NOMO-1 treated with DMSO at 0.1 percent for 48 hours (cell line): ENCODE measurements around the gene GAS2L2.
"Not testable (repeated sequence)": the region's sequence is repeated elsewhere in the genome, so short reads cannot be mapped to it uniquely, and the experiment has no call there.

Experiments used
- DNase-seq: peaks from one replicate; lab custom pipeline; 2025; ENCODE audit not compliant: unreplicated experiment; lab: John Stamatoyannopoulos, UW

Gene GAS2L2

DNA sequence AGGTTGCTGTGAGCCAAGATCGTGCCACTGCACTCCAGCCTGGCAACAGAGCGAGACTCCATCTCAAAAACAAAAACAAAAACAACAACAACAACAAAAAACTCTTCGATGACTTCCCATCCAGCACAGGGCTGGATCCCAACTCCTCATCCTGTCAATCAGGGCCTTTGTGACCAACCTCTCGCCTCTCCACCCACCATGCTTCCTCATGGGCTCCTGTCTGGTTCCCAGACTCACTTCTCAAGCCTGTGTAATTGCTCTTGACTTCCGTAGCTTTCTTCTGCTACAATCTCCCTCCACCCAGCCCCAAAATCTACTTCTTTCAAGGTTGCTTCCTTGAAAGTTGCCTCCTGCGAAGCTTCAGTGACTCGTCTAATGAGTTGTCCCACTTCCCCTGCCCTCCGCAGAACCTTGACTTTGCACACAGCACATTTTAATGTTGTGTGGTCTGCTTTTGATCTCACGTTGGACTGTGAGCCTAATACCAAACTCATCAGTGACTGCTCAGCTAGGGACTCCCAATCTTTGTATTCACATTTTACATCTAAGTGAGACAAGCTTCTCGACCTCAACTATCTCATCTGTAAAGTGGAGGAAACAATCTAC lies 22.5 kb downstream of the GAS2L2 start:
- no peak for DNase-seq

GRCh38 chr17:35729405-35729833 lies 23.6 kb downstream of the GAS2L2 start:
- no peak for DNase-seq

- no peak for DNase-seq
Measured at GRCh38 chr17:35728551-35728950, 24.5 kb downstream of the GAS2L2 start.

- no peak for DNase-seq
Measured at GRCh38 chr17:35727635-35728034, 25.4 kb downstream of the GAS2L2 start.

DNA sequence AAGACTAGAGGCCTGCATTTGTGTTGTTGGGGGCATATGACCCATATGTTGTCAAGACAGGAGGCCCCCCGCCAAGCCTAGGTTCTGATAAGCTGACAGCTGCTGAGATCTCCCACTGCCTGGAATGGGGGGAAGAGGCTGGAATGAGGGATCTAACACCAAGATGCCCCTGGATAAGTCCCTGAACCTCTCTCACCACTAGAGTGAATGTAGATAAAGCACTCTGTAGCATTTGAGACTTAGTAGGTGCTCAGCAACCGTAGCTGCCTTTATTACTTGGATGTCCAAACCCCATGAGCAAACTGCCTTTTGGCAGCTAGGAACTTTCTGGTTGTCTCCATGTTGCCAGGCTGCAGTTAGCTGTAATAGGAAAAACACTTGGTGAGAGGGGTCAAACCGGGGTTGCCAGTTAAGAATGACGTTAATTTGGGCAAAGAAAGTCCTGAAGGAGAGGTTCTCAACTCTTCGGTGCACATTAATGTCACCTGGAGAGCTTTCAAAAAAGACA lies 26.0 kb downstream of the GAS2L2 start:
- no peak for DNase-seq

- peak; percentile 4 for DNase-seq
Measured at GRCh38 chr17:35726127-35726952, 26.7 kb downstream of the GAS2L2 start.

- no peak for DNase-seq
Measured at GRCh38 chr17:35725802-35726126, 27.3 kb downstream of the GAS2L2 start.

GRCh38 chr17:35725058-35725457 lies 28.0 kb downstream of the GAS2L2 start:
- DNase-seq: no peak

DNA sequence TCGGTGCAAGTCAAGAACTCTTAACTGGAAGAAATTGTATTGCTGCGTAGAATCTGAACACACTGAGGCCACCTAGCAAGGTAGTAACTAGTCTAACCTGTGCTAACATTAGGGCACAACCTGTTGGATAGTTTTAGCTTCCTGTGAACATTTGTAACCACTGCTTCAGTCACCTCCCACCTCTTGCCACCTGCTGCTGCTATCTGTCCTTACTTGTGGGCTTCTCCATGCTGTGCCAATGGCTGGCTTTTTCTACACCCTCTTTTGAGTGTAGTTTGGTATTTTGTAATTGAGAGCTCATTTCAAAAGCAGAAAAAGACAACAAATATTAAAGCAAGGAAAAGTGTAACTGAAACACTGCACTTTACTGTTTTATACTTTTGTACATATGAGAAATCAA lies 29.3 kb downstream of the GAS2L2 start:
- no peak for DNase-seq

GRCh38 chr17:35717475-35717874 lies 35.6 kb downstream of the GAS2L2 start:
- DNase-seq: no peak

GRCh38 chr17:35716897-35717465 lies 36.1 kb downstream of the GAS2L2 start:
- DNase-seq: no peak

DNA sequence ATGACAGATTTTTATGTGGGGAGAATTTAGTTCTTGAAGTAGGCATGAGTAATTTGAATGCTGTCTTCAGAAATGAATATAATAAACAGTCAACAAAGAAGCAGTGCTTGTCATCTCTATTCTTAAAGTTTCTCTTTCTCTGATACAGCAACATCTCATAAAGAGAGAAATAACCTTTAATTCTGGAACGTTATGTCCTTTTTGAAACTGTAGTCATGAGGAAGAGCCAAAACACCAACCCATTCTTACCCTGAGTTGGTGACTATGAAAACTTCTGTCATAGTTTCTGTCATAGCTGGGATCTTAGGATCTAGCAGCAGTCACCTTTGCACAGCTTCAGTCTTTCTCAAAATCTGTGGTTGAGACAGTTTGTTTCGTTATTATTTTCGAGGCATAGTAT lies 36.9 kb downstream of the GAS2L2 start:
- DNase-seq: no peak

- no peak for DNase-seq
Measured at GRCh38 chr17:35715416-35715815, 37.6 kb downstream of the GAS2L2 start.

DNA sequence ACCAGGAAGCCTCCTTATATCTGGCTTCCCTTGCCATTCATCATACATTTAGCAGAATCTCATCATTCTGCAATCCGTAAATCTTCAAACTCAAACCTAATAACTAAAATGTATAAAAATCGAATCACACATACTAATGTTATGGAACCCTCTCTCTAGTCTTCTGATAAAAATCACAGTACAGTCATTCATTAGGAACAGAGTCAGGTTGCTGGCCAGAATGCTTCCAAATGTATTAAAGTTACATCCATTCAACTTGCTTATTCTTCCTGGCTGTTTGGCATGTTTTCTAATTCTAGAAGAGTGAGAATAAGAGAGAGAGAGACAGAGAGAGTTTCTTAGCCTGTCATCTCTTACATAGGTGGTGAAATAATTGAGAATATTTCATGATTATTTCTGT lies 38.1 kb downstream of the GAS2L2 start:
- no peak for DNase-seq

DNA sequence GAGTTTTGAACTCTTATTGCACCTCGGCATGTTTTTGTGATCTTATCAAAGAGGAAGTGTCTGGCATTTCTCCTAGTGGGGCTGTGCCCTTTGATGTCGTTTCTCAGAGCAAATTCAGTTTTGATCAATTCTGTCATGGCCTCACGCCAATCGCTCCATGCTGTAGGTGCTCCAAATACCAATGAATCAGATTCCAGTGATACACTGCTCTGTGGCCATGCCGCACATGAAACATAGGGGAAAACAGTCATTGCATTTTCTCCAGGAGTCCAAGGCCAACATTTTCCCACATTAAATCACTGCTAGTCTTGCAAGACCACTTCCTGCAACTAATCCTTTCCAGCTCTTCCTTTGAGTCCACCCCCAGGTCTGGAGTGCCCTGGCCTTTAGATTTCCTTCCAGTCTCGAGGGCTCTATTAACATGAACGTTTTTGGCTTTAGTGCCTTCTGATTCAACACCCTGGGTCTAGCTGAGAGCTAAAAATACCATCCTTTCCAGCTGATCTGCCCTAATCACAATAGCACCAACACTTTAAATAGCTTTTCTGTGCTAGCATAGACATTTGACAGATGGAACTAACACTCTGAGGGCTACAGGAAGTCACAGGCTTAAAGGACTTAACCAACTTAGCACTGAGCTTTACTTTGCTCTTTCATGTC lies 39.8 kb downstream of the GAS2L2 start:
- DNase-seq: no peak

DNA sequence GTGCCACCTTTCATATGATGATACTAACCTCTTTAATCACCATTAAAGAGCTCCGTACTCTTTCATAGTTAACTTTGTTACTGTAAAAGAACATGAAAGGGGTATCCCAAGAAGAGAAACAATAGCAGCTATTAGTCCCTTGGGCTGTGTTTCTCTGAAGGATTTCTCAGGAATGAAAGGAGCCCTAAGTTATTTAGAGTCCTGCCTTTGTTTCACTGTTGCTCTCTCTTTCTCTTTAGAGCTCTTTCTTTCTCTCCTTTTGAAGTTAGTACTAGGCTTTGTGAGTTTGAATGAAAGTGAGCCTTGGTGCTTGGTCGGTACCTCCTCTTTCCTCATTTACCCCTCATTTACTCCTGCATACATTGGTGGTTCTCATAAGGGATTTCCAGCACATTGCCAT lies 42.1 kb downstream of the GAS2L2 start:
- no peak for DNase-seq

- DNase-seq: no peak
Measured at GRCh38 chr17:35709874-35710273, 43.2 kb downstream of the GAS2L2 start.

DNA sequence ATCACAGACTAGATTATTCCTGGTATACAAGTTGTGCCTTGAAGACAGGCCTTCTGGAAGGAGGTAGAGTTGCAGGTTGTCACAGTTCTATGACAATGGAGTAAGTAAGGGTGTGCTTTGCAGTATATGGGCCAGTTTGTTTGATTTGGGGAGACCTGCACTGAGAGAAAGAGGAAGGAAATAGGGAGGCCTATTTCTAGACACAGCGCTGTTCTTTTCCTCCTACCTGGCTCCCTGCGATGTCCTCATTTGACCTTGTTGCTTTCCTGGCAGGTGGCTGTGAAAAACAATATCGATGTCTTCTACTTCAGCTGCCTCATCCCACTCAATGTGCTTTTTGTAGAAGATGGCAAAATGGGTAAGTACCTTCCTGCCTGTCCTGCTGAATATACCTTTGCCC lies 44.1 kb downstream of the GAS2L2 start:
- DNase-seq: peak; percentile 11

DNA sequence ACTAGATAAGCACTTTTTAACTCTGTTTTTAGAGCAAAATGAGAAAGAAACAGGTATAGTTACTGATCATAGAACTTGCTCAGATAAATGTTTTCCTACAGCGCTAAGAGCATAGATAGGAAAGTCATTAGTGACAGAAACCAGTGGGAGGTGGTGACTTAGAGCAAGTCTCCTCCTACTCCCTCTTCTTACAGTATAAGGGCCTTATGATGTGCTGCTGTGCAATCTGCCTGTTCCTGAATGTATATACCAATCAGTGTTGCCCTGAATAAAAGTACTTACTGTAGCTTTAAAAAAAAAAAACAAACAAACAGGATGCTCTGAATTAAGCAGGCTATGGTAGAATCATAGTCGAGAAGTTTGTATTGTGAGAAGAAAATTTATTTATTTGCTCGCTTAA lies 44.9 kb downstream of the GAS2L2 start:
- DNase-seq: no peak

DNA sequence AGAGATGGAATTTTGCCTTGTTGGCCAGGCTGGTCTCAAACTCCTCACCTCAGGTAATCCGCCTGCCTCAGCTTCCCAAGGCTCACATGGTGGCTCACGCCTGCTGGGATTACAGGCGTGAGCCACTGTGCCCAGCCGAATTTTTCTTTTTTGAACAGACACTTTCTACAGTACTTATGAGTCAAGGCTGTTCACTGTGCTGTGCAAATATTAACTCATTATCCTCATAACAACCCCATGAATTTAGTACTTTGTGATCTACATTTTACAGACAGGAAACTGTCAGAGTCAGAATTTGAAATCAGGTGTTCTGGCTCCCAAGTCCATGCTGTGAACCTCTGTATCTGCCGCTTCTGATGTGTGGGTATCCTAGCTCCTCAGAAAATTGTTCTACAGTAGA lies 47.3 kb downstream of the GAS2L2 start:
- no peak for DNase-seq

GRCh38 chr17:35705230-35705629 lies 47.8 kb downstream of the GAS2L2 start:
- DNase-seq: no peak

- DNase-seq: not testable (repeated sequence)
Measured at GRCh38 chr17:35703308-35703707, 49.7 kb downstream of the GAS2L2 start.
